Ishikawa (cell line): ENCODE data around the gene BIN1.

ENCODE experiments used
- CEBPB ChIP-seq: IDR thresholded peaks from 2 replicates; pipeline ENCODE4 v1.6.1; 2012
- CREB1 ChIP-seq: IDR thresholded peaks from 2 replicates; pipeline ENCODE4 v1.6.1; 2012; ENCODE audit warnings: low read depth
- EGR1 ChIP-seq: IDR thresholded peaks from 2 replicates; pipeline ENCODE4 v1.6.1; 2012
- EP300 ChIP-seq: IDR thresholded peaks from 2 replicates; pipeline ENCODE4 v1.6.1; 2012; ENCODE audit warnings: borderline replicate concordance
- FOXM1 ChIP-seq: IDR thresholded peaks from 2 replicates; pipeline ENCODE4 v1.6.1; 2012; ENCODE audit warnings: low read depth, borderline replicate concordance
- NFIC ChIP-seq: IDR thresholded peaks from 2 replicates; pipeline ENCODE4 v1.6.1; 2012
- RAD21 ChIP-seq: IDR thresholded peaks from 2 replicates; pipeline ENCODE4 v1.6.1; 2012; ENCODE audit warnings: low read depth
- TAF1 ChIP-seq: IDR thresholded peaks from 2 replicates; pipeline ENCODE4 v1.6.1; 2012; ENCODE audit warnings: low read depth, mild to moderate bottlenecking
- TCF12 ChIP-seq: IDR thresholded peaks from 2 replicates; pipeline ENCODE4 v1.6.1; 2012; ENCODE audit warnings: low read depth
- TEAD4 ChIP-seq: IDR thresholded peaks from 2 replicates; pipeline ENCODE4 v1.6.1; 2012
- YY1 ChIP-seq: IDR thresholded peaks from 2 replicates; pipeline ENCODE4 v1.6.1; 2012; ENCODE audit warnings: low read depth
- ZBTB7A ChIP-seq: IDR thresholded peaks from 2 replicates; pipeline ENCODE4 v1.6.1; 2012; ENCODE audit warnings: low read depth
- TF ChIP-seq, protein P1 (sequence below): IDR thresholded peaks from 2 replicates; pipeline ENCODE4 v1.6.1; 2012
- TF ChIP-seq, protein P2 (sequence below): IDR thresholded peaks from 2 replicates; pipeline ENCODE4 v1.6.1; 2012; ENCODE audit warnings: low read depth, mild to moderate bottlenecking
- TF ChIP-seq, protein P3 (sequence below): IDR thresholded peaks from 2 replicates; pipeline ENCODE4 v1.6.1; 2012

The BIN1 gene

DNA sequence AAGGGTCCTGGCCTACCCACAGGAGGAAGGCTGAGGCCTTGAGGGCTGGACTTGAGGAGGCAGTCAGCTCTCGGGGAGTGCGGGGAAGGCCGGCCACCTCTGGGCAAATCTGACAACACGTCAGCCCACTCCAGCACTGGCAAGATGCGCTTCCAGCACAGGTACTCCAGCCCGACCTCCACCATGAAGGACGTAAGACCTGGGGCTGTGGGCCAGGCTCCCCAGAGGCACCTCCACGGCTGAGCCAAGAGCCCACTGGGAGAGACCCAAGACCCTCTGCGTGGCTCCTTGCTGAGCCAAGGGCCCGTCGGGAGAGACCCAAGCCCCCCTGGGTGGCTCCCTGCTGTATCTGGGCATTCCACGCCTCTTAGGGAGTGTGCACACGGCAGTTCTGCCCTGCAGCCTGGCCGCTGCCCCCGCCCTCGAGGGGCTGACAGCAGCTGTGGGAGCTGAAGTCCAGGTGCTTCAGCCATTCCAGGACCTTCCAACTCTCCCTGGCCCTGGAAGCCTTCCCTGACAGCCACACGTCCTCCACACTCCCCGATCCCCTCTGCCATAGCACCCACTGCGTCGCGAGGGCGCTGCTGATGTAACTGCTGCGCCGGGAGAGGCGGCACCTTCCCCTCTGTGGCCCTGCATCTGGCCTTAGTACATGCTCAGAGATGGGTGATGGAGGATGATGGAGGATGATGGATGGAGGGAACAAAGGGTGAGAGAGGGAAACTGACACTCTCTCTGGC lies 50.2 kb downstream of the BIN1 start:
- TF ChIP-seq RAD21, result no peak
- no peak for TF ChIP-seq YY1
- TF ChIP-seq NFIC, result no peak
- no peak for TF ChIP-seq TEAD4
- no peak for TF ChIP-seq CEBPB
- no peak for TF ChIP-seq FOXM1
- TF ChIP-seq EP300, result no peak
- TF ChIP-seq, protein P1, sequence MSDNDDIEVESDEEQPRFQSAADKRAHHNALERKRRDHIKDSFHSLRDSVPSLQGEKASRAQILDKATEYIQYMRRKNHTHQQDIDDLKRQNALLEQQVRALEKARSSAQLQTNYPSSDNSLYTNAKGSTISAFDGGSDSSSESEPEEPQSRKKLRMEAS, result no peak
- TF ChIP-seq TCF12, result no peak
- TF ChIP-seq, protein P2, sequence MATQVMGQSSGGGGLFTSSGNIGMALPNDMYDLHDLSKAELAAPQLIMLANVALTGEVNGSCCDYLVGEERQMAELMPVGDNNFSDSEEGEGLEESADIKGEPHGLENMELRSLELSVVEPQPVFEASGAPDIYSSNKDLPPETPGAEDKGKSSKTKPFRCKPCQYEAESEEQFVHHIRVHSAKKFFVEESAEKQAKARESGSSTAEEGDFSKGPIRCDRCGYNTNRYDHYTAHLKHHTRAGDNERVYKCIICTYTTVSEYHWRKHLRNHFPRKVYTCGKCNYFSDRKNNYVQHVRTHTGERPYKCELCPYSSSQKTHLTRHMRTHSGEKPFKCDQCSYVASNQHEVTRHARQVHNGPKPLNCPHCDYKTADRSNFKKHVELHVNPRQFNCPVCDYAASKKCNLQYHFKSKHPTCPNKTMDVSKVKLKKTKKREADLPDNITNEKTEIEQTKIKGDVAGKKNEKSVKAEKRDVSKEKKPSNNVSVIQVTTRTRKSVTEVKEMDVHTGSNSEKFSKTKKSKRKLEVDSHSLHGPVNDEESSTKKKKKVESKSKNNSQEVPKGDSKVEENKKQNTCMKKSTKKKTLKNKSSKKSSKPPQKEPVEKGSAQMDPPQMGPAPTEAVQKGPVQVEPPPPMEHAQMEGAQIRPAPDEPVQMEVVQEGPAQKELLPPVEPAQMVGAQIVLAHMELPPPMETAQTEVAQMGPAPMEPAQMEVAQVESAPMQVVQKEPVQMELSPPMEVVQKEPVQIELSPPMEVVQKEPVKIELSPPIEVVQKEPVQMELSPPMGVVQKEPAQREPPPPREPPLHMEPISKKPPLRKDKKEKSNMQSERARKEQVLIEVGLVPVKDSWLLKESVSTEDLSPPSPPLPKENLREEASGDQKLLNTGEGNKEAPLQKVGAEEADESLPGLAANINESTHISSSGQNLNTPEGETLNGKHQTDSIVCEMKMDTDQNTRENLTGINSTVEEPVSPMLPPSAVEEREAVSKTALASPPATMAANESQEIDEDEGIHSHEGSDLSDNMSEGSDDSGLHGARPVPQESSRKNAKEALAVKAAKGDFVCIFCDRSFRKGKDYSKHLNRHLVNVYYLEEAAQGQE, result no peak
- TF ChIP-seq, protein P3, sequence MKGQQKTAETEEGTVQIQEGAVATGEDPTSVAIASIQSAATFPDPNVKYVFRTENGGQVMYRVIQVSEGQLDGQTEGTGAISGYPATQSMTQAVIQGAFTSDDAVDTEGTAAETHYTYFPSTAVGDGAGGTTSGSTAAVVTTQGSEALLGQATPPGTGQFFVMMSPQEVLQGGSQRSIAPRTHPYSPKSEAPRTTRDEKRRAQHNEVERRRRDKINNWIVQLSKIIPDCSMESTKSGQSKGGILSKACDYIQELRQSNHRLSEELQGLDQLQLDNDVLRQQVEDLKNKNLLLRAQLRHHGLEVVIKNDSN, result no peak
- TF ChIP-seq CREB1, result no peak
- TF ChIP-seq EGR1, result no peak
- TF ChIP-seq ZBTB7A, result no peak
- no peak for TF ChIP-seq TAF1

DNA sequence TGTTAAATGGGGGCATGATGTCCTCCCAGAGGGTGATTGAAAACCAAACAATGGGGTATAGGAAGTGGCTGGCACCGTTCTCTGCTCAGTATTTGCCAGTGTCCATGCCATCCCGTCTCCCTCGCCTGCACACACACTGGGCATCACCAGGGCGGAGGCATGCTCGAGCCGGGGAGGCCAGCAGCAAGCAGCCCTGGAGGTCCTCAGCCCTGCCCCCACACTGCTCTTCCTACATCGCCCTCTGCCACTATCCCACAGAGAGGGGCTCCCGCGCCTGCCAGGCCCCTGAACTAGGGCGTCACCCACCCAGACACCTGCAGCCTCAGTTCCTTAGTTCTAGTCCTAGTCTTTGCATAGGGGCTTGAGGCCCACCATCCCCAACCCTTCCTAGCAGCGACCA lies 50.9 kb downstream of the BIN1 start:
- TF ChIP-seq EP300 (no peak), TEAD4 (no peak), FOXM1 (no peak), TAF1 (no peak), ZBTB7A (no peak), NFIC (no peak), TCF12 (no peak), RAD21 (no peak), YY1 (no peak), CREB1 (no peak), CEBPB (no peak), EGR1 (no peak)
- TF ChIP-seq, protein P3, result no peak
- TF ChIP-seq, protein P2, result no peak
- TF ChIP-seq, protein P1, result no peak

DNA sequence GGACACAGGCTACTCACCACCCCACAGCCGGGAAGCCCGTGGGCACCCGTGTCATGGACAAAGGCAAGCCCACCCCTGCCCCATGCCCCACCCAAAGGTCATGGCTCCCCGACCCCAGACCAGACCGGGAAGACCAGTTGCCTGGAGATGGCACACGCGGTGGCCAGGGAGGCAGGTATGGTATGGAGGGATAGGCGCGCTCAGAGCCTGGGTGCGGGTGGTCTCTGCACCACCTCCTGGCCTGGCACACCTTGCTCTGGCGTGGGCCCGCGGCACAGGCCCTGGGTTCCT lies 51.2 kb downstream of the BIN1 start:
- TF ChIP-seq, protein P3, result no peak
- TF ChIP-seq NFIC (no peak), TAF1 (no peak), ZBTB7A (no peak), CEBPB (no peak), EGR1 (no peak), CREB1 (no peak), EP300 (no peak), FOXM1 (no peak), TEAD4 (no peak), TCF12 (no peak), YY1 (no peak), RAD21 (no peak)
- TF ChIP-seq, protein P2, result no peak
- TF ChIP-seq, protein P1, result no peak
